NCI-H2196 treated with DMSO at 0.1 percent for 48 hours (cell line): ENCODE results near the gene GUCY2D.

Source experiments
- DNase-seq: peaks from one replicate; lab custom pipeline; 2025; ENCODE audit not compliant: unreplicated experiment; lab: John Stamatoyannopoulos, UW

GUCY2D gene

DNA sequence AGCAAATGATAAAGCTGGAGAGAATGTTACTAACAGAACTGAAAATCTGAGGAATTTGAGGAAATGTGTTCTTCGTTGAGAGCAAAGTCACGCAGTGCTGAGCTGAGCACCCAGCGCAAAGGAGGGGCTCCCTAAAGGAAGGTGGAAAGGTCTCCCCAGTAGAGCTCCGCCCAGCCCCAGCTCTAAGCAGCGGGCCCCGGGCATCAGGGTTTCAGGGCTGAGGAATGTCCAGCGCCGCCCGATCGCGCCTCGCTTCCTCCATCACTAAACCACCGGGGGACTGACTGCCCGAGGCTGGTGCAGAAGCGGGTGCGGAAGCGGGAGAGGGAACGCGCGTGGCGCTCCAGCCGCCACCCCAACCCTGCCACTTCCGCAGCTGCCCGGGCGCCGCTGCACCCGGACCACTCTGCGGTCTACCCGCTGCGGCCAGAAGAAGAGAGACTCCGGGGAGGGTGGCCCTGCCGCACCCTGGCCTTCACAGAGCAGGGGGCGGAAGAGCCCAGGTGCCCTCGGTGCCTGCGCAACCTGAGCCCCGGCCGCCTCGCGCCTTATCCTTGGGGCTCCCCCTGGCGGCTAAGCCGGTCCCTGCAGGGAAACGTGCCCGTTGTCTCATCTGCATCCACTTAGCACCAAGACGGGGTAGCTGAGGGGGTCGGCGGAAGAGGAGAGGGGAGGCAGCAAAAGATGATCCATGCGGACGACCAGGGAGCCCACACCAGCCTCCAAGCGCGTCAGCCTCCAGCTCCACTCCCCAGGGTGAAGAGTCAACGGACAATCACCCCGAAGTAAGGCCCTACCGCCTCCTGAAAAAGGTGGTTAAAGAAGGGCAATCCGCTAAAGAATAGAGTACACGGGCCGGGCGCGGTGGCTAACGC lies 12.4 kb upstream of the GUCY2D start:
- DNase-seq = peak; percentile 12

DNA sequence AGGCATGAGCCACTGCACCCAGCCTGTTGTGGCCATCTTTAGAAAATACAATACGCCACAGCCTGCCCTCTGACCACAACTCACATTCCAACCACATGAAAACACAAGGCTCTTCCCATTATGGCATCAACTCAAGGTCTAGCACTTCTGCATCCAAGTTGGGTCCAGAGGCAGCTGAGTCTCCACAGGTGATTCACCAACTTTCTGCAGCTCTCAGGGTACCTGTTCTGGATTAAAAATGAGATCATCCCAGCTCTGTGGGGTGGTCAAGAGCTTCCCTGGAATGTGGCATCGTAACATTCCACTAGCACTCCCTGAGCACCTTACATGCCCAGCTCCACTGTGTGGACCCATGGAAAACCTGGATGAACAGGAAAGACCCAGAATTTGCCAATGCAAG lies 9.9 kb upstream of the GUCY2D start:
- no peak for DNase-seq

DNA sequence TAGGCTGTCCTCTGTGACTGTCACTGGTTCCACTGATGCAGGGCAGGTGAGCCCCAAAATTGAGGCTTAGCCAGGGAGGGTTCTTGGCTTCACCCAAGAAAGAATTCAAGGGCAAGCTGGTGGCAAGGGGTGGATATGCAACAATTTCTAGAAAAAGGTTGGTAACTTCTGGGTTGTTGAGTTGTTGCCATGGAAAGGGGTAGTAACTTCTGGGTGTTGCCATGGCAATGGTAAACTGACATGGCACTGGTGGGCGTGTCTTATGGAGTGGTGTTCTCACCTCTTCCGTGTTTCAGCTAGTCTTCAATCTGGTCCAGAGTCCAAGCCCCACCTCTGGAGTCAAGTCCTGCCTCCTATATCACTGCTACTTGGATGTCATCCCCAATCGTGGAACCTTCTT lies 9.5 kb upstream of the GUCY2D start:
- DNase-seq = no peak

DNA sequence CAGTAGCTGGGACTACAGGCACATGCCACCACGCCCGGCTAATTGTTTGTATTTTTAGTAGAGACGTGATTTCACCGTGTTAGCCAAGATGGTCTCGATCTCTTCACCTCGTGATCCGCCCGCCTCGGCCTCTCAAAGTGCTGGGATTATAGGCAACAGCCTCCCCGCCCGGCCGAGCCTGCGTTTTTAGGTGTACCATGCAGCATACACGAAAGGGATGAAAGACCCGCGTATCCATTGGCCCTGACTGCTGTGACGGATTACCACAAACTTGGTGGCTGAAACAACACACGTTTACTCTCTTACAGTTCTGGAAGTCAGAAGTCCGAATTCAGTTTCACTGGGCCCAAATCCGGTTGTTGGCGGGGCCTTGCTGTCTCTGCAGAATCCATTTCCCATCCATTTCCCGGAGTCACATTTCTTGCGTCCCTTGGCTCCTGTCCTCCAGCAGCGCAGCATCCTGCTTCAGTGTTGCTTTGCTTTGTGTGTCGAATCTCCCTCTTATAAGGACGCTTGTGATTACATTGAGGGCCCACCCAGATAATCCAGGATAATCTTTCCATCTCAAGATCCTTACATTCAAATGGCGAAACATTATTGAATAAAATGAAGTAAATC lies 8.3 kb upstream of the GUCY2D start:
- no peak for DNase-seq

DNA sequence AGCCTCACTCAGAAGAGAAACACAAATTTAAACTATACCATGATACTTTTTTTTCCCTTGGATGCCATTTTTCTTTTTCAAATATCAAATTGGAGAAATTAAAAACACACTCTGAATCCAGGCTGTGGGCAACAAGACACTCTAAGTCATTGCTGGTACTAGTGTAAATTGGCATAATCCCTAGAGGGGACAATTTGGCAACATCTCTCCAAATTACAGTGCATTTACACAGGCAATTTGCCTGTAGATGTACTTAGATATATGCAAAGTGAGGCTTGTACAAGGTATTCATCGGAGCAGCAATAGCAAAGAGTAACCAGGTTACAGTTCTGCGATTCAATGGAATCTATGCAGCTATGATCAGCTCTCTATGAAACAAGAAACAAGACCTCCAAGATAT lies 6.7 kb upstream of the GUCY2D start:
- no peak for DNase-seq

DNA sequence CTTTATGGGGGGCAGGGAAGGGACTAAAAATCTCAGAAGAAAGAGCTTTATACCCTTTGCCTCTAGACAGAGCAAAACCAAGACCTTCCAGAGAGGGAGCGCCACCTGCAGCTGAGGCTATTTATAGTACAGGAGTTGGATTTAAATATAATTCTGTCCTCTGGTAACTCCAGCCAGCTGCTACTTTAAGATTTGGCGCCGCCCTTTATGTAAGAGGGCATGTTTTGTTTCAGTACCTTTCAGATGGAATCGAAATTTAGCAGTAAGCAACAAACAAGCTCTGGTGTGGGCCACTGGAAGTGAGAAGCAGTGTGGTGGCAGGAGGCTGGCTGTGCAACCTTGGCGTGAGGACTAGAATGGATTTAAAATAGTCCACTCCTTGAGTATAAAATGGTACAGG lies 5.2 kb upstream of the GUCY2D start:
- no peak for DNase-seq

DNA sequence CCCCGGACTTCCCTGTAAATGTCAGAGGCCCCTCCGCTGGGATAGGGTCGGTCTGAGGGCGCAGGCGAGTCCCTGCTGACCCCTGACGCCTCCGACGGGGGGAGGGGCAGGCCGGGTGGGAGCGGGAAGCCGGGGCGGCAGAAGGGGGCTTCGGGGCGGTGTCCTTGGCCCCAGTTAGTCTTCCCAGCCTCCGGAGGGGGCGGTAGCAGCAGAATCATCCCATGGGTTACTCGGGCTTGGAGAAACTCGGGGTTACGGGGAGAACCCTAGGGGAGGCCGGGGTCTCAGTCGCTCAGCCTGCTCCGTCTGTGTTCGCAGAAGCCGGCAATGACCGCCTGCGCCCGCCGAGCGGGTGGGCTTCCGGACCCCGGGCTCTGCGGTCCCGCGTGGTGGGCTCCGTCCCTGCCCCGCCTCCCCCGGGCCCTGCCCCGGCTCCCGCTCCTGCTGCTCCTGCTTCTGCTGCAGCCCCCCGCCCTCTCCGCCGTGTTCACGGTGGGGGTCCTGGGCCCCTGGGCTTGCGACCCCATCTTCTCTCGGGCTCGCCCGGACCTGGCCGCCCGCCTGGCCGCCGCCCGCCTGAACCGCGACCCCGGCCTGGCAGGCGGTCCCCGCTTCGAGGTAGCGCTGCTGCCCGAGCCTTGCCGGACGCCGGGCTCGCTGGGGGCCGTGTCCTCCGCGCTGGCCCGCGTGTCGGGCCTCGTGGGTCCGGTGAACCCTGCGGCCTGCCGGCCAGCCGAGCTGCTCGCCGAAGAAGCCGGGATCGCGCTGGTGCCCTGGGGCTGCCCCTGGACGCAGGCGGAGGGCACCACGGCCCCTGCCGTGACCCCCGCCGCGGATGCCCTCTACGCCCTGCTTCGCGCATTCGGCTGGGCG lies 542 bp downstream of the GUCY2D start:
- DNase-seq = no peak

DNA sequence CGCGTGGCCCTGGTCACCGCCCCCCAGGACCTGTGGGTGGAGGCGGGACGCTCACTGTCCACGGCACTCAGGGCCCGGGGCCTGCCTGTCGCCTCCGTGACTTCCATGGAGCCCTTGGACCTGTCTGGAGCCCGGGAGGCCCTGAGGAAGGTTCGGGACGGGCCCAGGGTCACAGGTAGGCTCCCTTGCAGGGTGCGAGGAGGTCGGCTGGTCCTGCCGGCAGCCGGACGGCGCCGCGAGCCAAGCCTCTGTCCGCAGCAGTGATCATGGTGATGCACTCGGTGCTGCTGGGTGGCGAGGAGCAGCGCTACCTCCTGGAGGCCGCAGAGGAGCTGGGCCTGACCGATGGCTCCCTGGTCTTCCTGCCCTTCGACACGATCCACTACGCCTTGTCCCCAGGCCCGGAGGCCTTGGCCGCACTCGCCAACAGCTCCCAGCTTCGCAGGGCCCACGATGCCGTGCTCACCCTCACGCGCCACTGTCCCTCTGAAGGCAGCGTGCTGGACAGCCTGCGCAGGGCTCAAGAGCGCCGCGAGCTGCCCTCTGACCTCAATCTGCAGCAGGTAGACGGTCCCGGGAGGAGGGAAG lies 1.3 kb downstream of the GUCY2D start:
- no peak for DNase-seq

DNA sequence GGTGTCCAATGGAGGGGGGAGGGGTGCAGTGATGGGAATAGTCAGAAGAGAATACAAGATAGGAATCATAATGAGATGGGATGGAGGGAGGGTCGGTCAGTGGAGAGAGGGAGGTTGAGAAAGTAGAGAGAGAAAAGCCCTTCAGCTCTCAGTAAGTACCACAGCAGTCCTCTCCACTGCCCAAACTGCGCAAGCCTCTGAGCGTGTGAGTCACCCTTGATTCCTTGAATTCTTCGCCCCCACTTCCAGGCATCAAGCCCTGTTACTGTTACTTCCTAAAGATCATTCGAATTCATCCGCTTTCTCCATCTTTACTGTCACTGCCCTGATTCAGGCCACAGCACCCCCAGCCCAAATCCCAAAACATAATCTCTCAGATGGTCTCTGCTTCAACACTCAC lies 2.5 kb downstream of the GUCY2D start:
- DNase-seq = no peak

DNA sequence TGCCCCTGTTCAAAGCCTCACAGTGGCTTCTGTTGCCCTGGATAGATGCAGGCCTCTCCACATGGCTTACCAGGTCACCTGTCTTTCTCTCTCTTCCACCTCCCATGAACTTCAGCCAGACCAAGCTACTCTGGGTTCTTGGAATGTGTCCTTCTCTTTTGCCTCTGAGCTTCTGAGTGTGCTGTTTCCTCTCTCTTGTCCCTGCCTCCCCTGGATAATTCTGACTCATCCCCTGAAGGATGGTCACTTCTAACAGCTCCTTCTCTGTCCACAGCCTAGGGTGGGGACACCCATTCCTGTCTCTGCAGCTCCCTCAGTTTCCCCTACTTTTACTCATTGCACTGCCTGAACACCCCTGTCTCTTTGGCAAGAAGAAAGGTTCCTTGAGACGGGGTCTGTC lies 2.9 kb downstream of the GUCY2D start:
- DNase-seq = no peak

DNA sequence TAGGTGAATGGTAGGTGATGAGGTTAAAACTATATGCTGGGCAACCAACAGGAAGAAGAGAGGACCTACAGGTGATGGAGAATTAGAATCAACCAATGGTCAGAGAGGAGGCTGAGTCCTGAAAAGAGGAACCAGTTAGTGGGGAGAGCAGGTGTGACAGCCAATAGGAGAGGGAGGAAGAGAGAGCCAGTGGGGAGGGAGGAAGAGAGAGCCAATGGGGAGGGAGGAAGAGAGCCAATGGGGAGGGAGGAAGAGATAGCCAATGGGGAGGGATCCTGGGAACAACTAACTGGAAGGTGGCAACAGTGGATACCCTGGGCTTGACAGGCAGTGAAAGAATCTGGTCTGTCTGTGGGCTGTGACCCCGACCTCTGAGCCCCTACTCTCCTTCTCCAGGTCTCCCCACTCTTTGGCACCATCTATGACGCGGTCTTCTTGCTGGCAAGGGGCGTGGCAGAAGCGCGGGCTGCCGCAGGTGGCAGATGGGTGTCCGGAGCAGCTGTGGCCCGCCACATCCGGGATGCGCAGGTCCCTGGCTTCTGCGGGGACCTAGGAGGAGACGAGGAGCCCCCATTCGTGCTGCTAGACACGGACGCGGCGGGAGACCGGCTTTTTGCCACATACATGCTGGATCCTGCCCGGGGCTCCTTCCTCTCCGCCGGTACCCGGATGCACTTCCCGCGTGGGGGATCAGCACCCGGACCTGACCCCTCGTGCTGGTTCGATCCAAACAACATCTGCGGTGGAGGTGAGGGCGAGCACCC lies 3.7 kb downstream of the GUCY2D start:
- no peak for DNase-seq

DNA sequence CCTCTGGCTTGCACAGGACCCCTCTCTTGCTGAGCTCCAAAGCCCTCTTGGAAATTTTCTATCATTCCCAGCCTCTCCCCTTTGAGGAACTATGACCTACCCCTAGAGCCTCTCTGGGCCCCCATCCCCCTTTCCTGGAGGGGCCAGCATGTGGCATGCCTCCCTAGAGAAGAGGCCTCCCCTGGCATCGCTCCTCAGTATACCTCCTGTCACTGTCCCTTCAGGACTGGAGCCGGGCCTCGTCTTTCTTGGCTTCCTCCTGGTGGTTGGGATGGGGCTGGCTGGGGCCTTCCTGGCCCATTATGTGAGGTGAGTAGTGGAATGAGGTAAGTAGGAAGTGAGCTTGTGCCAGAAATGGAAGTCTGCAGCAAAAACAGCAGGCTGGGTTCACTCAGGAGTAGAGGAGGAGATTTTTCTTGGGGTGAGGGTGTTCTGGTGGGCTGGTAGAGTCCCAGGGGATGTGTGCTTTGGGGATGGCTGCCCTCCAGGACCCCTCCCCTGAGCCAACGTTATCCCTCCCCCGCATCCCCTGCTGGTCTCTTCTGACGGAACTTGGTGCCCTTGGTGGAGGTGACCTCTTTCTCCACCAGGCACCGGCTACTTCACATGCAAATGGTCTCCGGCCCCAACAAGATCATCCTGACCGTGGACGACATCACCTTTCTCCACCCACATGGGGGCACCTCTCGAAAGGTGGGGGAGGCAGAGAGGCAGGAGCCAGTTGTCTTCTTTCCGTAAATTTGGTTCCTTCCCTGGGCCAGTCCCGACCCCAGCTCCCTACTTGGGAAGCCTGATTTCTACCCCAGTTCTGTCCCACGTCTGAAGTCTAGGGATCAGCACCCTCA lies 4.6 kb downstream of the GUCY2D start:
- no peak for DNase-seq

DNA sequence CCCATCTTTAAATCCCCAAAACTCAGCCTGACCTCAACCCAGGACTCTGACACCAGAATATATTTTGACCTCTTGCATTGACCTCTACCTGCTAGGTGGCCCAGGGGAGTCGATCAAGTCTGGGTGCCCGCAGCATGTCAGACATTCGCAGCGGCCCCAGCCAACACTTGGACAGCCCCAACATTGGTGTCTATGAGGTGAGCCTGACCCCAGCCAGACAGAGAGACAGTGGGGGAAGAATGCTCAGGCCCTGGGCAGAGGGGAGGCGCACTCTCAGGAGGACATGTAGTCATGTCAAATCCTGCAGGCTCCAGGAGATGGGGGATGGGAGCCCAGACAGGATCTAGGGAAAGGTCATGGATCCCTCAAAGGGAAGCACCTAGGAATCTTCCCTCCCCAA lies 5.4 kb downstream of the GUCY2D start:
- DNase-seq = no peak

DNA sequence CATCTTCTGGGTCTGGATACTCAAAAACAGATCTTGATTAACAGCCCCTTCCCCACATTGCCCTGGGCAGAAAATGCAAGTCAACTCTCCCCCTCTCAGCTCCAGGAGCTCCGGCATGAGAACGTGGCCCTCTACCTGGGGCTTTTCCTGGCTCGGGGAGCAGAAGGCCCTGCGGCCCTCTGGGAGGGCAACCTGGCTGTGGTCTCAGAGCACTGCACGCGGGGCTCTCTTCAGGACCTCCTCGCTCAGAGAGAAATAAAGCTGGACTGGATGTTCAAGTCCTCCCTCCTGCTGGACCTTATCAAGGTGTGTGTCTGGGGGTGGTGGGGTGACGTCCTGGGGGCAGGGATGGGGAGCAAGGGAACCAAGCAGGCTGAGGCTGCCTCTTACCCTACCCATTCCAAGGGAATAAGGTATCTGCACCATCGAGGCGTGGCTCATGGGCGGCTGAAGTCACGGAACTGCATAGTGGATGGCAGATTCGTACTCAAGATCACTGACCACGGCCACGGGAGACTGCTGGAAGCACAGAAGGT lies 9.7 kb downstream of the GUCY2D start:
- DNase-seq = no peak

DNA sequence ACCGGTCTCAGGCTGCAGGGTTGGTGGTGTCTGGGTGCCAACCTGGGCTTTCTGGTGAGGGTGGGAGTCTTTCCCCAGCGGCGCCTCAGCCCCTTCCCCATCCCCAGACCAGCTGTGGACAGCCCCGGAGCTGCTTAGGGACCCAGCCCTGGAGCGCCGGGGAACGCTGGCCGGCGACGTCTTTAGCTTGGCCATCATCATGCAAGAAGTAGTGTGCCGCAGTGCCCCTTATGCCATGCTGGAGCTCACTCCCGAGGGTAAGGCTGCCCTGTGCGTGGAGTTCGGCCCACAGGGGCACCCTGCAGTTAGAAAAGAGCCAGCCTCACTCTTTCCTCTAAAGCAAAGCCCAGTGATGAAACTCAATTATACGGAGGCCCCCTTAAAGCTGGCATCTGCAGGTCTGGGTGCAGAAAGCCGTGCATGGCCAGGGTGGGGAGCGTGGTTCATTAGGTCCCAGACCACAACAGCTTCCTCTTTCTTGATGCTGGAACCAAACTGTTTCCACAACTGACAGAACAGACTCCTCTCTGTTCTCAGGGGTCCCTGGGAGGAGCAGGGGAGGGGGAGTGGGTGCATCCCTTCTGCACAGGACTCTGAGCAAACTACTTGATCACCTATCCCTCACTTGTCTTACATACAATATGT lies 10.7 kb downstream of the GUCY2D start:
- DNase-seq = no peak

DNA sequence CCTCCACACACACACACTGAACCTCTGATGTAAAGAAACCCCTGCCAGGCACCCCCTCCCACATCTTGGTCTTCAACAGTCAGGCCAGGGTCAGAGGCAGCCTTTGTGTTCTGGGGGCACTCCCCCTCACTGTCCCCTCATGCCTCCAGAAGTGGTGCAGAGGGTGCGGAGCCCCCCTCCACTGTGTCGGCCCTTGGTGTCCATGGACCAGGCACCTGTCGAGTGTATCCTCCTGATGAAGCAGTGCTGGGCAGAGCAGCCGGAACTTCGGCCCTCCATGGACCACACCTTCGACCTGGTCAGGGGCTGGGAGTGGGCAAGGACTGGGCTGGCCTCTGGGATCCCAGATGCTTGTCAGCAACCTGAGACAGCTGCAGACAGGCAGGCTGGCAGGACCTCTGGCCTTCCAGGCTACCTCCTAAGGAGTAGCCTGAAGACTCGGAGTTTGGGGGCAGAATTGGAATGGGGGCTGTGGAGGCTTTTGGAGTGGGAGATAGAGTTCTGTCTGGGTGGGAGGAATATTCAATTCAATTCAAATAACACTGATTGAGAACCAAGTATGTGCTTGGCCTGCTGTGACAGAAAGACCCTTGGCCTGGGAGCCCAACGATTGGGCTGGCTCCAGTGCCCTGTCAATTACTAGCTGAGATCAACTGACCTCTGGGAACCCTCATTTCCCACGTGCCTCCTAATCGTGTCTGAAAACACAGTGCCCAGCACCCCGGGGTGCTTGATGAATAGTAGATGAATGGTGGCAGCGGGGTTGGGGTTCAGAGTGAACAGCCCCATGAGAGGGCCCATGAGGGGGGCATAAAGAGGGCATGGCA lies 11.5 kb downstream of the GUCY2D start:
- DNase-seq = no peak

DNA sequence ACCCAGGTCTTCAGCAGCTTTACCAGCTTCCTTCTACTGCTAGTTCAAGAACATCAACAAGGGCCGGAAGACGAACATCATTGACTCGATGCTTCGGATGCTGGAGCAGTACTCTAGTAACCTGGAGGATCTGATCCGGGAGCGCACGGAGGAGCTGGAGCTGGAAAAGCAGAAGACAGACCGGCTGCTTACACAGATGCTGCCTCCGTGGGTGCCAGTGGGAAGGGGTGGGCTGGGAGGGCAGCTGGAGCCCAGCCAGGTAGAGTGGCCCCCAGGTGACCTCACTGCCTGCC lies 12.1 kb downstream of the GUCY2D start:
- DNase-seq = no peak

DNA sequence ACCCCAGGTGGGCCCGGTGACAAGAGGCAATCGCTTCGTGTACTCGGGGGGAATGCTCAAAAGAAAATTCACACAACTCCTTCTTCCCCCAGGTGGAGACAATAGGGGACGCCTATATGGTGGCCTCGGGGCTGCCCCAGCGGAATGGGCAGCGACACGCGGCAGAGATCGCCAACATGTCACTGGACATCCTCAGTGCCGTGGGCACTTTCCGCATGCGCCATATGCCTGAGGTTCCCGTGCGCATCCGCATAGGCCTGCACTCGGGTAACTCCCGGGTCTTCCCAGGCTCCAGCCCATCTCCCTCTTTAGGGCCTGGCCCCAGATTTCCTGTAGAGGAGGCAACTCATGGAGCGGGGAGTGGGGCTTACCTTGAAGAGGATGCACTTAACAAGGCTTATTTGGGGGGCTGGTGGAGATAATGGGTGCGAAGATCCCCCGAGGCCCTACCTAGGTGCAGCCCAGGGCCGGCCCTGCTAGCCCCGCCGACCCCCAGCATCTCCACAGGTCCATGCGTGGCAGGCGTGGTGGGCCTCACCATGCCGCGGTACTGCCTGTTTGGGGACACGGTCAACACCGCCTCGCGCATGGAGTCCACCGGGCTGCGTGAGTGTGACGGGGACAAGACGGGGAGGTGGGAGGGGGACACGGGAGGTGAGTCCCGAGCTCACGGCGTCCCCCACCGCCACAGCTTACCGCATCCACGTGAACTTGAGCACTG lies 13.0 kb downstream of the GUCY2D start:
- DNase-seq = no peak
